Astrocyte (in vitro differentiated cells and primary cell): ENCODE results near the gene AKAP1. TPM values are rescaled to one million over a fixed set of nuclear protein-coding genes. Genes with fewer than 3 reads are reported as not detected.

ENCODE experiments used
- DNase-seq: peaks from one replicate; pipeline ENCODE4 v3.0.0-alpha.2; 2010; ENCODE audit warnings: low read depth
- FAIRE-seq: peaks from 2 replicates; lab custom pipeline; 2011; peaks lifted over from hg19 to GRCh38; lab: Jason Lieb, UNC
- H2AFZ ChIP-seq: 2 replicates; pipeline ENCODE4 v1.6.0; 2012; ENCODE audit warnings: low read depth, low read length, inconsistent platforms
- H3K27ac ChIP-seq: 2 replicates; pipeline ENCODE4 v1.5.1; 2011; ENCODE audit warnings: low read depth, low read length, inconsistent platforms
- H3K27me3 ChIP-seq: 2 replicates; pipeline ENCODE4 v1.6.0; 2011; ENCODE audit warnings: low read length, inconsistent platforms; ENCODE audit not compliant: insufficient read depth
- H3K36me3 ChIP-seq: 2 replicates; pipeline ENCODE4 v1.5.1; 2011; ENCODE audit warnings: low read length, inconsistent platforms; ENCODE audit not compliant: insufficient read depth
- H3K4me1 ChIP-seq: 2 replicates; pipeline ENCODE4 v1.5.1; 2011; ENCODE audit warnings: low read length, inconsistent platforms; ENCODE audit not compliant: insufficient read depth
- H3K4me2 ChIP-seq: 2 replicates; pipeline ENCODE4 v1.6.0; 2012; ENCODE audit warnings: low read length, inconsistent platforms
- H3K4me3 ChIP-seq: 2 replicates; pipeline ENCODE4 v1.5.1; 2011; ENCODE audit warnings: low read depth, mild to moderate bottlenecking, low read length, inconsistent platforms; ENCODE audit not compliant: insufficient read depth
- H3K79me2 ChIP-seq: 2 replicates; pipeline ENCODE4 v1.6.0; 2012; ENCODE audit warnings: mild to moderate bottlenecking, low read length, inconsistent platforms; ENCODE audit not compliant: insufficient read depth
- H3K9ac ChIP-seq: 2 replicates; pipeline ENCODE4 v1.6.0; 2012; ENCODE audit warnings: mild to moderate bottlenecking, low read length, inconsistent platforms
- H3K9me3 ChIP-seq: 2 replicates; pipeline ENCODE4 v1.5.1; 2012; ENCODE audit warnings: low read depth, mild to moderate bottlenecking, low read length, inconsistent platforms; ENCODE audit not compliant: insufficient read depth
- H4K20me1 ChIP-seq: 2 replicates; pipeline ENCODE4 v1.6.0; 2012; ENCODE audit warnings: low read length, inconsistent platforms; ENCODE audit not compliant: insufficient read depth
- H3K27ac Mint-ChIP-seq: one replicate; pipeline ENCODE4 v1.8.0; 2021; ENCODE audit warnings: mild to moderate bottlenecking, mixed read lengths; ENCODE audit not compliant: unreplicated experiment
- H3K27me3 Mint-ChIP-seq: one replicate; pipeline ENCODE4 v1.8.0; 2021; ENCODE audit warnings: low read depth, mixed read lengths; ENCODE audit not compliant: unreplicated experiment
- H3K36me3 Mint-ChIP-seq: one replicate; pipeline ENCODE4 v1.8.0; 2021; ENCODE audit warnings: low read depth, mixed read lengths; ENCODE audit not compliant: unreplicated experiment
- H3K4me1 Mint-ChIP-seq: one replicate; pipeline ENCODE4 v1.8.0; 2021; ENCODE audit warnings: low read depth, mixed read lengths; ENCODE audit not compliant: unreplicated experiment
- H3K4me3 Mint-ChIP-seq: one replicate; pipeline ENCODE4 v1.8.0; 2021; ENCODE audit warnings: mild to moderate bottlenecking, moderate library complexity, mixed read lengths; ENCODE audit not compliant: unreplicated experiment
- H3K9me3 Mint-ChIP-seq: one replicate; pipeline ENCODE4 v1.8.0; 2021; ENCODE audit warnings: mild to moderate bottlenecking, mixed read lengths; ENCODE audit not compliant: unreplicated experiment
- CTCF ChIP-seq: IDR thresholded peaks from 2 replicates; pipeline ENCODE4 v1.5.1; 2011; ENCODE audit warnings: low read depth, mild to moderate bottlenecking, inconsistent platforms, low read length, moderate library complexity; ENCODE audit not compliant: insufficient read depth
- EZH2 ChIP-seq: IDR thresholded peaks from 2 replicates; pipeline ENCODE4 v1.6.1; 2012; ENCODE audit warnings: mild to moderate bottlenecking, low read length, inconsistent platforms; ENCODE audit not compliant: insufficient read depth
- total RNA-seq: library from RNA; stranded (reverse); gene quantifications from 2 replicates; pipeline ENCODE4 v1.2.1, GENCODE V29; 2021

Gene AKAP1
- total RNA-seq, 1 donor from 2014 or later = 12.5 TPM

GRCh38 chr17:57071991-57072944 is 12.8 kb upstream of the AKAP1 start:
- Mint-ChIP-seq H3K27ac (no peak overlapping the region), H3K36me3 (no peaks in the 10 kb centered on the region), H3K9me3 (no peaks in the 10 kb centered on the region), H3K4me3 (no peak overlapping the region), H3K4me1 (no peaks in the 10 kb centered on the region), H3K27me3 (no peaks in the 10 kb centered on the region)
- Histone ChIP-seq H3K4me1 (no peaks in the 10 kb centered on the region), H3K9ac (no peak overlapping the region), H3K27me3 (peaks cover 9% of the 10 kb centered on the region), H2AFZ (no peak overlapping the region), H3K9me3 (no peaks in the 10 kb centered on the region), H4K20me1 (no peaks in the 10 kb centered on the region), H3K4me3 (no peak overlapping the region), H3K4me2 (no peak overlapping the region), H3K79me2 (no peaks in the 10 kb centered on the region), H3K36me3 (no peaks in the 10 kb centered on the region), H3K27ac (no peak overlapping the region)
- FAIRE-seq (no peak), DNase-seq (no peak)
- TF ChIP-seq CTCF = no peak
- no peak for TF ChIP-seq EZH2

DNA sequence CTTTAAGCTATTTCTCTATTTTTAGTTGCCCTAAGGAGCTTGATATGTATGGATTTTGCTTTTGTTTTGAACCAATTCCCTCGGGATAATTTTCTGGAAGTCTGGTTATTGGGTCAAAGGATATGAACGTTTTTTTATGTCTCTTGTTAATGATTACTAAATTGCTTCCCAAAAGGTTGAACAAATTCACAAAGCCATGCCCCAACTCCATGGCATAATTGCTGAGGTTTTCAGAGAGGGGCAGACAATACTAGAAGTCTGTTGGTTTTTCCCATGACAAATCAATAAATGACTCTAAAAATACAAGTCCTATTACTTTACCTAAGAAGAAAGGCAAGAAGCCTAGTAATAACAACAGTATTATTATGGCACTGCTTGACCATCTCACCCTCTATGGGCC is 11.4 kb upstream of the AKAP1 start:
- H3K9ac ChIP-seq = no peak overlapping the region
- Mint-ChIP-seq H3K9me3 (no peaks in the 10 kb centered on the region), H3K4me3 (no peak overlapping the region), H3K27ac (no peak overlapping the region), H3K36me3 (no peaks in the 10 kb centered on the region), H3K4me1 (no peaks in the 10 kb centered on the region), H3K27me3 (no peaks in the 10 kb centered on the region)
- FAIRE-seq (no peak), DNase-seq (no peak)
- H4K20me1 ChIP-seq = no peaks in the 10 kb centered on the region
- H3K27ac ChIP-seq = no peak overlapping the region
- peaks cover 9% of the 10 kb centered on the region for H3K27me3 ChIP-seq
- H3K36me3 ChIP-seq = no peaks in the 10 kb centered on the region
- H3K4me3 ChIP-seq = no peak overlapping the region
- no peak overlapping the region for H3K4me2 ChIP-seq
- TF ChIP-seq EZH2 (no peak), CTCF (no peak)
- no peaks in the 10 kb centered on the region for H3K9me3 ChIP-seq
- H3K79me2 ChIP-seq = no peaks in the 10 kb centered on the region
- H3K4me1 ChIP-seq = no peaks in the 10 kb centered on the region
- no peak overlapping the region for H2AFZ ChIP-seq

GRCh38 chr17:57075193-57075592 is 9.9 kb upstream of the AKAP1 start:
- Histone ChIP-seq H3K9ac (no peak overlapping the region), H3K9me3 (no peaks in the 10 kb centered on the region), H4K20me1 (no peaks in the 10 kb centered on the region), H2AFZ (no peak overlapping the region), H3K27me3 (peaks cover 9% of the 10 kb centered on the region), H3K4me1 (no peaks in the 10 kb centered on the region), H3K79me2 (no peaks in the 10 kb centered on the region), H3K4me3 (no peak overlapping the region), H3K4me2 (no peak overlapping the region), H3K36me3 (no peaks in the 10 kb centered on the region), H3K27ac (no peak overlapping the region)
- TF ChIP-seq EZH2 (no peak), CTCF (no peak)
- Mint-ChIP-seq H3K36me3 (no peaks in the 10 kb centered on the region), H3K27me3 (no peaks in the 10 kb centered on the region), H3K4me1 (no peaks in the 10 kb centered on the region), H3K27ac (no peak overlapping the region), H3K4me3 (no peak overlapping the region), H3K9me3 (no peaks in the 10 kb centered on the region)
- FAIRE-seq = no peak
- no peak for DNase-seq
